HepG2 (cell line): Measurements from ENCODE around the gene SCT. TPM values are rescaled to one million over a fixed set of nuclear protein-coding genes. Genes with fewer than 3 reads are reported as not detected.

Experiments used
- ATAC-seq: fragments of 200-7000 bp; cut with Tn5 transposase; 3 replicates; pipeline ENCODE4 v1.9.1; 2020; ENCODE audit warnings: mild to moderate bottlenecking, moderate library complexity
- BruUV-seq: library from RNA; stranded (reverse); fragments of 400-500 nt; replicated peaks from 2 replicates; lab custom pipeline; 2021; lab: Mats Ljungman, UMichigan
- CTCF ChIA-PET: fragments of 300-600 bp; formaldehyde crosslinking; extraction: SDS; loops from one replicate; lab custom pipeline; 2021; ENCODE audit warnings: low total read pairs, inconsistent platforms, low intra/inter-chr PET ratio; lab: Yijun Ruan, JAX
- POLR2A ChIA-PET: fragments of 350-600 bp; sonication (Branson Sonifier 250); formaldehyde crosslinking; loops from one replicate; lab custom pipeline; 2020; ENCODE audit warnings: antibody characterized with exemption, inconsistent platforms; lab: Yijun Ruan, JAX
- DNase-seq: peaks from one replicate; pipeline ENCODE4 v3.0.0-alpha.2; 2015; ENCODE audit warnings: low spot score
- FAIRE-seq: peaks from 3 replicates; lab custom pipeline; 2011; peaks lifted over from hg19 to GRCh38; lab: Jason Lieb, UNC
- H2AFZ ChIP-seq: one replicate; pipeline ENCODE4 v1.6.1; 2011; ENCODE audit warnings: low read length, inconsistent platforms
- H3K27ac ChIP-seq: fragments of 300-600 bp; 3 replicates; pipeline ENCODE4 v1.8.0; 2011; ENCODE audit warnings: mixed run types, mild to moderate bottlenecking, mixed read lengths, low read length, inconsistent platforms; ENCODE audit not compliant: insufficient read depth; ENCODE audit errors: extremely low read length
- H3K27me3 ChIP-seq, 2 experiments: fragments of 200-600 bp in 1 of 2; 2 replicates in 1 of 2; 3 replicates in 1 of 2; pipeline versions ENCODE4 v1.6.0 to v1.8.0; 2011; ENCODE audit warnings: low read length in 2 of 2, mild to moderate bottlenecking in 2 of 2, moderate library complexity in 2 of 2, inconsistent platforms in 1 of 2; ENCODE audit not compliant: insufficient read depth in 2 of 2, control insufficient read depth in 1 of 2
- H3K36me3 ChIP-seq, 2 experiments: fragments of 200-600 bp in 1 of 2; replicated peaks in 1 of 2; 2 replicates in 1 of 2; 3 replicates in 1 of 2; pipeline versions ENCODE4 v1.5.1 to v1.8.0; 2011; ENCODE audit warnings: low read length in 2 of 2, inconsistent platforms in 1 of 2; ENCODE audit not compliant: insufficient read depth in 2 of 2, control insufficient read depth in 1 of 2
- H3K4me1 ChIP-seq: 2 replicates; pipeline ENCODE4 v1.5.1; 2012; ENCODE audit warnings: low read length, inconsistent platforms; ENCODE audit not compliant: insufficient read depth
- H3K4me2 ChIP-seq: 2 replicates; pipeline ENCODE4 v1.6.0; 2011; ENCODE audit warnings: low read depth, low read length, inconsistent platforms
- H3K4me3 ChIP-seq, 3 experiments: fragments of 200-600 bp in 1 of 3; sonication (generic), shearing (Covaris generic) in 1 of 3; replicated peaks in 1 of 3; 2 replicates each; pipeline ENCODE4 v1.5.1; 2011 to 2016; ENCODE audit warnings: low read length in 3 of 3, inconsistent platforms in 2 of 3, low read depth in 2 of 3, mild to moderate bottlenecking in 2 of 3, control low read depth in 1 of 3, mixed read lengths in 1 of 3; ENCODE audit not compliant: insufficient read depth in 1 of 3
- H3K79me2 ChIP-seq: one replicate; pipeline ENCODE4 v1.6.1; 2011; ENCODE audit warnings: low read length, inconsistent platforms; ENCODE audit not compliant: insufficient read depth
- H3K9ac ChIP-seq: 2 replicates; pipeline ENCODE4 v1.6.0; 2011; ENCODE audit warnings: mild to moderate bottlenecking, low read depth, low read length, inconsistent platforms; ENCODE audit not compliant: insufficient read depth
- H3K9me3 ChIP-seq: 2 replicates; pipeline ENCODE4 v1.5.1; 2012; ENCODE audit warnings: mild to moderate bottlenecking, low read length
- H4K20me1 ChIP-seq: 2 replicates; pipeline ENCODE4 v1.6.0; 2011; ENCODE audit warnings: inconsistent platforms, mild to moderate bottlenecking, low read length, moderate library complexity; ENCODE audit not compliant: insufficient read depth
- AGO2 ChIP-seq: fragments of 200-400 bp; formaldehyde crosslinking; optimal IDR thresholded peaks from 2 replicates; pipeline ENCODE3; 2017; ENCODE audit warnings: mild to moderate bottlenecking, low read depth, low read length, moderate library complexity
- HNRNPL ChIP-seq: fragments of 200-400 bp; formaldehyde crosslinking; IDR thresholded peaks from 2 replicates; pipeline ENCODE4 v1.6.1; 2017; ENCODE audit warnings: mild to moderate bottlenecking, low read depth, low read length
- NFE2 ChIP-seq: sonication (generic); formaldehyde crosslinking; IDR thresholded peaks from 2 replicates; pipeline ENCODE4 v1.4.0; 2020; ENCODE audit warnings: missing genetic modification reagents
- ZNF609 ChIP-seq: sonication (generic); formaldehyde crosslinking; IDR thresholded peaks from 2 replicates; pipeline ENCODE4 v1.4.0; 2020; ENCODE audit warnings: mild to moderate bottlenecking, missing genetic modification reagents, borderline replicate concordance
- WGBS: methylation state at CpG from one replicate; pipeline ENCODE4 v1.1.6; 2017; ENCODE audit warnings: low lambda C conversion rate; 5-methylcytosine and 5-hydroxymethylcytosine counted together
- in situ Hi-C: cut with HindIII; loops from 2 replicates; pipeline ENCODE4 v1.10.0; 2017; ENCODE audit warnings: low pct_unique_long_range_greater_than_20kb; ENCODE audit not compliant: extremely low pct_ligation_motif_present
- intact Hi-C: fragments of 100-400 bp; cut with micrococcal nuclease; formaldehyde crosslinking; loops from one replicate; pipeline ENCODE4 v1.10.0; 2022; ENCODE audit not compliant: unreplicated experiment
- polyA plus RNA-seq, 8 experiments: library from polyadenylated mRNA; depleted of rRNA in 3 of 8; stranded (reverse) in 7 of 8; unstranded in 1 of 8; fragments of >200 nt; fragmentation: Illumina TruSeq in 4 of 8; extraction: Trizol in 4 of 8; gene quantifications; 2 replicates each; pipeline versions ENCODE4 v1.2.1 to v1.2.3, GENCODE V29; 2011 to 2016; ENCODE audit warnings: low read depth in 4 of 8, missing spikeins in 1 of 8, mixed read lengths in 1 of 8; ENCODE audit not compliant: insufficient read depth in 1 of 8
- total RNA-seq, 5 experiments: library from RNA; depleted of rRNA; stranded (reverse); fragments of >200 nt; fragmentation: Illumina TruSeq; extraction: Trizol; gene quantifications; 2 replicates each; pipeline ENCODE4 v1.2.3, GENCODE V29; 2016; ENCODE audit warnings: low read depth in 1 of 5

Gene SCT
- total and polyA plus RNA-seq, 2 of the 13 experiments (the other 11 are each of a cell fraction or from before 2014, with no cell fraction given): not detected

DNA sequence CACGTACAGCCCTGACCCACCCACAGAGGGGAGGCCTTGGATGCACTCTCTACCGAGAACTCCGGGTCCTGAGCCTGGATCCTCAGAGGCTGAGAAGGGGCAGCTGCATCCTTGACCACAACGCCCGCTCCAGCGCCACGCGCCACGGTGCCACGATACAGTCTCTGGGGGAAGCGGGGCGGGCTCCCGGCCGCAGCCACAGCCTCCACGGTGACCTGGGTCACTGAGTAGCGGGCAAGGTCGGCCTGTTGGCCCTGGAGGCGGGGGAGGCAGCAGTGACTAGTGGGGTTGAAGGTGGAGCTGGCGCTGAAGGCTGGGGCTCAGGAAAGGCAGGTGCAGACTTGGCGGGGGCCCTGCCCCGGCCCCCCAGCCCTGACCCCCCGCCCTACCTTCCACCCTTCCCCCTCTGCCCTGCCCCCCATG, 7.3 kb downstream of the SCT start:
- no peak overlapping the region for H3K4me3 ChIP-seq
- CTCF ChIA-PET: no interaction called here
- no peak overlapping the region for H3K27ac ChIP-seq

More for the DNA sequence above, 7.3 kb downstream of the SCT start:
- ATAC-seq (no peak), FAIRE-seq (no peak), DNase-seq (no peak)
- no peak overlapping the region for H3K9ac ChIP-seq
- no peak overlapping the region for H3K4me2 ChIP-seq
- no peak overlapping the region for H2AFZ ChIP-seq
- no peaks in the 10 kb centered on the region for H3K27me3 ChIP-seq
- H3K79me2 ChIP-seq: no peaks in the 10 kb centered on the region
- intact Hi-C loops: loop anchor here (10.0 kb wide), 1 partner anchor 65 kb away; no protein-coding TSS in a partner anchor
- no TSS peak for BruUV-seq
- H3K36me3 ChIP-seq: peaks cover 0 to 12% of the 10 kb centered on the region in 2 experiments; a peak in 2 of 5 replicates
- POLR2A ChIA-PET: no interaction called here
- peaks cover 14% of the 10 kb centered on the region for H3K4me1 ChIP-seq
- TF ChIP-seq ZNF609 (CRISPR knock-in tag): no peak
- TF ChIP-seq AGO2: peak; percentile 63
- no peak for TF ChIP-seq NFE2 (CRISPR knock-in tag)
- TF ChIP-seq HNRNPL: 0 out of 2 replicates have a peak, but pooled peaks have one; percentile 9
- H3K9me3 ChIP-seq: no peaks in the 10 kb centered on the region
- 95% methylated on average over 6 of the region's 22 CpGs for WGBS
- peaks cover 6% of the 10 kb centered on the region; the same call in 1 of the 2 replicates for H4K20me1 ChIP-seq
- in situ Hi-C loops: loop anchor here (10.0 kb wide), 1 partner anchor 65 kb away; no protein-coding TSS in a partner anchor
